Adipose tissue (tissue), 3 donors: Measurements from ENCODE around the gene PRR36. TPM values are rescaled to one million over a fixed set of nuclear protein-coding genes. Genes with fewer than 3 reads are reported as not detected.

Experiments
- H3K27ac ChIP-seq: one replicate; pipeline ENCODE4 v1.5.1; 2013; ENCODE audit warnings: low read depth, low read length
- WGBS, 3 donors: extraction: QIAGEN DNeasy Blood & Tissue Kit; methylation state at CpG; one replicate each; pipeline ENCODE4 v1.1.7; 2013; 5-methylcytosine and 5-hydroxymethylcytosine counted together
- polyA plus RNA-seq, 3 donors: library from polyadenylated mRNA; stranded (reverse); fragments of 200-250 nt; gene quantifications; one replicate each; pipeline ENCODE4 v1.2.3, GENCODE V29; 2013
- donor health status: healthy with polysubstance abuse.
- donor health status: Bipolar disorder and iron deficiency.
- donor health status: healthy.

PRR36 gene
- polyA plus RNA-seq, 3 donors, result 0.04 to 0.78 TPM; not detected in 1

DNA sequence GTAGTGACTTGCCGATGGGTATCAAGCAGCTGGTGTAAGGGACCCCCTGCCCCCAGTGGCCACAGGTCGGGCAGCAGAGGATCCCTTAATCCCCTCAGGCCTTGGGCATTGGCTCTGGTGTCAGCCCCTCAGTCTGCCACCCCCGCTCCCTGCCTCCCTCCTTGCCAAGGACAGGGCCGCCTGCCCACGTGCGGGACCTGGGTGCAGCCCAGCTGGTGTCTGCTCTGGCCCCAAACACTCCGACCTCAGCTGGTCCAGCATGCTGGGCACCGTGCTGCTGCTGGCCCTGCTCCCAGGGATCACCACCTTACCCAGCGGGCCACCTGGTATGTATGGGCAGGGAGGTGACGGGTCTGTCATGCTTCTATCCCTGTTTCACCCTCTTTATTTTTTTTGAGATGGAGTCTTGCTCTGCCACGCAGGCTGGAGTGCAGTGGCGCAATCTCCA, 40.4 kb upstream of the PRR36 start, which contains the start of gene TGFBR3L:
Gene TGFBR3L (plus strand): TSS at position 233 of the 448 bp plus-strand sequence.
- 46 to 69% (median 66%) methylated on average over 9 to 12 of the region's 12 CpGs for WGBS, 3 donors
- no peak within 1 kb of the TSS for H3K27ac ChIP-seq

DNA sequence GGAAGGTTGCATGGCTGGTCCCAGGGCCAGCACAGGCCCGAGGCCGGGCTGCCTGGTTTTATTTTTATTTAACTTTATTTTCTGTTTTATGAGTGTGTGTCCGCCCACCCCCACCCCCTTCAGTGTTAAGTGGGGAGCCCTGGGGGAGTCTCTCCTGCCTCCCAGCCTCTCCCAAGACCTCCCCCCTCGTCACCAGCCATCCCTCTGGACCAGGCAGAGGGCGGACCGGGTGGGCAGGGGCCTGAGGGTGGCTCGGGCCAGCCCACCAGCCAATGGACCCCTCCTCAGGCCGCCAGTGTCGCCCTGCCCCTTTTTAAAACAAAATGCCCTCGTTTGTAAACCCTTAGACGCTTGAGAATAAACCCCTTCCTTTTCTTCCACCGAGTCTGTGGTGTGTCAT, 39.9 kb upstream of the PRR36 start:
- no peak overlapping the region for H3K27ac ChIP-seq
- 59 to 61% (median 61%) methylated on average over 12 of the region's 12 CpGs for WGBS, 3 donors

DNA sequence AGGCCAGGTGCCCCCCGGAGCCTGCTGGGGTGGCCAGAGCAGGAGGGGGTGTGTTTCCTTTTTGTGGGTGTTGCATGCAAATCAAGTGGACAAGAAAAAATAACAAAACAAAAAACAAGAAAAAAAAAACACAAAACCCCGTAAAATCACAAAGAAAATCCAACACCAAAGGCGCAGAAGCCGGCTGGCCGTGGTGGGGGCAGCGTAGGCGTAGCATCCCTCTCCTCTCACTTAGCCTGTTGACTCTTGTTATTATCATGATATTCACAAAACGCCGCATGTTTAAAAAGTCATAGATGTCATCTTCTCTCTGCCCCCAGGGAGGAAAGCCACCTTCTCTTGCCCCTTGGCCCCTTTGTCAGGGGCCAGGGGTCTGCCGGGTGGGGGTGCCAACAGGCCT, 39.5 kb upstream of the PRR36 start:
- 83 to 90% (median 90%) methylated on average over 10 of the region's 10 CpGs for WGBS, 3 donors
- H3K27ac ChIP-seq, result no peak overlapping the region

DNA sequence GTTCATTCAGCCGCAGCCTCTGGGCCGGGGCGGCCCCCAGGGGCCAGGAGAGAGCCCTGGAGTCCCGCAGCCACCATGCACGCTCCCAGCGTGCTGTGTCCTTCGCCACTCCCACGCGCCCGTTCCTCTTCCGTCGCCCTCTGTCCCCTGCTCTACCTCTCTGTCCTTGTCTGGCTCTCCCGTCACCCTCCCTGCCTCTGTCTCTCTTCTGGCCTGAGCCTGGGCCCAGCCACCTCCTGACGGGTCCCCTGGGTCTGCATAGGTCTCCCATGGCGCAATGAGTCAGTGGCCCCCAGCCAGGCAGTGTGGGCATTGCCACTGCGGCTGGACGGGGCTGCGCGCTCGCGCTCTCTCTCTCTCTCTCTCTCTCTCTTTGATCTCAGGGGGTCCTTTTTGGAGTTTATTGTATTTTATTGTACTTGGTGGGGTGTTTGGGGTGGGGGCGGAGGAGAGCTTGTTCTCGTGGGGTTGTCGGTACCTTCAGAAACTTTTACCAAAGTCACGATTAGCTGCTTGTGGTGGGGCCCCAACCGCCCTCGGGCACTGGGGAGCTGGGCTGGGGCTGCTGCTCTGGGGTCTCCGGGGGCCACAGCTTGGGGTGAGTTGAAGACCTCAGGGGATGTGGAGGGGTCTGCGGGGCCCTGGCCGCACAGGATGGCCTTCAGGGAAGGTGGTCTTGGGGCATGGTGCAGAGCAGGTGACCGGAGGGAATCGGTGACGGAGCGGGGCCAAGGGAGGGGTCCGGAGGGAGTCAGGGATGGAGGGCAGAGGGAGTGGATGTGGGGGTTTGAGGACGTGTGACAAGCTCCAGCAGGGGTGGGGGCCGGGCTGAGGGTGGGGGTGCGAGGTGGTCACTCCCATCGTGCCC, 38.7 kb upstream of the PRR36 start:
- WGBS, 3 donors, result 92 to 93% (median 92%) methylated on average over 35 to 39 of the region's 39 CpGs
- no peak overlapping the region for H3K27ac ChIP-seq

DNA sequence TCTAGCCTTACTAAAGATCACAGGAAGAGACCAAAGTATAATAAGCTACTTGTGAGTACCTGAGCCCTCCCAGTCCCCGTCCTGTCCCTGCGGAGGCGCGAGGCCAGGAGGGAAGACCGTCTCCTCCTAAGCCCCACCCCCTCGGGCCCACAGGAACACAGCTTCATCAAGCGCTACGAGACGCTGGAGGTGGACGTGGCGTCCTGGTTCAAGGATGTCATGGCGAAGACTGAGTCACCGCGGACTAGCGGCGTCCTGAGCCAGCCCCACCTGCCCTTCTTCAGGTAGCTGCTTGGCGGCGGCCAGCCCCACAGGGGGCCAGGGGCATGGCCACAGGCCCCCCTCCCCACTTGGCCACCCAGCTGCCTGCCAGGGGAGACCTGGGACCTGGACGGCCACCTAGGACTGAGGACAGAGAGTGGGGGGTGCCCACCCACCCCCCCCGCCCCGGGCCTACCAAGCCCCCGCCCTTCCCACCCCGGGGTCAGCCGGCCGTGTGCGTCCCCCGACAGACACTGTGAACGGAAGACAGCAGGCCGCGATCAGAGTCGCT, 38.0 kb upstream of the PRR36 start:
- WGBS, 3 donors, result 89 to 96% (median 89%) methylated on average over 23 to 31 of the region's 31 CpGs

DNA sequence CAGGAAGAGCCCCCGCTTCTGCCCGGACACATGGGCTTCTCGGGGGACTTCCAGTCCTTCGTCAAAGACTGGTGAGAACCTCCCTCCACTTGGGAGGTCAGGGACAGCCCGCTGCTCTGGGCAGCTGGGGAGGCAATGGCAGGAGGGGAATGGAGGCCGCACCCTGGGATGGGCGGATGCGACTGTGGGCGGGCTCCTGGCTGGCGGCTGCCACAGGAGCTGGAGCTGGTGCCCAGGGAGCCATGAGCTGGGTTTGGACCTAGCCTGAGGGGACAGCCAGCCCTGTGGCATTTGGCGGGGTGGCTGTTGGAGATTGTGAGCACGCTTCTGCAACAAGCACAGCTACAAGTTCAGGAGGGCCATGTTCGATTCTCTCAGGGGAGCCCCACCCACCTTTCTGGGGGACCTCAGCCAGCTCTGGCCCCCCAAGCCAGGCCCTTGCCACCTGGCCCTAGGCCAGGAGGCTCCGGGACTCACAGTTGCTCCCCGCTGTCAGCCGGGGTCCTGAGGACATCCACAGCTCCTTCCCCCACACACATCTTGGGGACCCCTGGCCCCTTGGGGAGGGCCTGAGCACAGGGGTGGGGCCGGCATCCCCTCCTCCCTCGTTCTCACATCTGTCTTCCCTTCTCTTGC, 37.4 kb upstream of the PRR36 start:
- 88 to 92% (median 90%) methylated on average over 17 to 18 of the region's 18 CpGs for WGBS, 3 donors
- no peak overlapping the region for H3K27ac ChIP-seq

More for the DNA sequence above, 38.0 kb upstream of the PRR36 start:
- H3K27ac ChIP-seq, result no peak overlapping the region

DNA sequence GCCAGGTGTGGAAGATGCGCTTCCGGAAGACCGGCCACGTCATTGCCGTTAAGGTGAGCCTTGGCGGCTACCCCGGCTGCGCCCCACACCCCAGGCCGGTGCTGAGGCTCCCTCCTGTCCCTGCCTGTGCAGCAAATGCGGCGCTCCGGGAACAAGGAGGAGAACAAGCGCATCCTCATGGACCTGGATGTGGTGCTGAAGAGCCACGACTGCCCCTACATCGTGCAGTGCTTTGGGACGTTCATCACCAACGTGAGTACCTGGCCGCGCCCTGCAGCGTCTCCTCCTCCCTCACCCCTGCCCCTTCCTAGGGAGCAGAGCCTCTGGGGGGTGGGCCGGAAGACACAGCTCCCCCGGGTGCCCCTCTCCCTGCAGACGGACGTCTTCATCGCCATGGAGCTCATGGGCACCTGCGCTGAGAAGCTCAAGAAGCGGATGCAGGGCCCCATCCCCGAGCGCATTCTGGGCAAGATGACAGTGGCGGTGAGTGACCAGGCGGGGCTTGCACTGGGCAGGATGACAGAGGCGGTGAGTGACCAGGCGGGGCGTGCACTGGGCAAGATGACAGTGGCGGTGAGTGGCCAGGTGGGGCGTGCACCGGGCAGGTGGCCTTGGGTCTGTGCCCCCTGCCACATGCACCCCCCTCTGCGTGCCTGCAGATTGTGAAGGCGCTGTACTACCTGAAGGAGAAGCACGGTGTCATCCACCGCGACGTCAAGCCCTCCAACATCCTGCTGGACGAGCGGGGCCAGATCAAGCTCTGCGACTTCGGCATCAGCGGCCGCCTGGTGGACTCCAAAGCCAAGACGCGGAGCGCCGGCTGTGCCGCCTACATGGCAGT, 36.4 kb upstream of the PRR36 start:
- no peak overlapping the region for H3K27ac ChIP-seq
- 91 to 93% (median 93%) methylated on average over 50 to 54 of the region's 54 CpGs for WGBS, 3 donors

DNA sequence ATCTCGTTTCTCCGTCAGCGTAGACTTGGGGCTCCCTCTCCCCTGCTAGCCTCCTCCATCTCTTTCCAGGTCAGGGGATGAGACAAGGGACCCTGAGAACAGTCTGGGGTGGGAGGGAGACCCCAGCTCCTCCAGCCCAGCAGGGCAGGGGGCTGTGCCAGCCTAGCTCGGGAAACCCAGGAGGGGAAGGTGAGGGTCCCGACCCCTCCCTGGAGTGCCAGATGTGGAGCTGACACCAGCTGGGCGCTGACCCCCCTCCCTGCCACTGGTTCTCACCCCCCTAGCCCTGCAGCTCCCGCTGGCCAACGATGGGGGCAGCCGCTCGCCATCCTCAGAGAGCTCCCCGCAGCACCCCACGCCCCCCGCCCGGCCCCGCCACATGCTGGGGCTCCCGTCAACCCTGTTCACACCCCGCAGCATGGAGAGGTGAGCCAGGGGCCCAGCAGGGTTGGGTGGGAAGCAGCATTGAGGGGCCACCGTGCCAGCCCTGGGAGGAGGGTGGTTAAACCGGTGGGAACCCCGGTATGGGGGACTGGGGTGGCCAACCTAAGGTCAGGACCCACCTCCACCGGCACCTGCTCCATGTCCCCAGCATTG, 35.4 kb upstream of the PRR36 start:
- H3K27ac ChIP-seq, result no peak overlapping the region
- 92 to 96% (median 95%) methylated on average over 12 to 21 of the region's 21 CpGs for WGBS, 3 donors

DNA sequence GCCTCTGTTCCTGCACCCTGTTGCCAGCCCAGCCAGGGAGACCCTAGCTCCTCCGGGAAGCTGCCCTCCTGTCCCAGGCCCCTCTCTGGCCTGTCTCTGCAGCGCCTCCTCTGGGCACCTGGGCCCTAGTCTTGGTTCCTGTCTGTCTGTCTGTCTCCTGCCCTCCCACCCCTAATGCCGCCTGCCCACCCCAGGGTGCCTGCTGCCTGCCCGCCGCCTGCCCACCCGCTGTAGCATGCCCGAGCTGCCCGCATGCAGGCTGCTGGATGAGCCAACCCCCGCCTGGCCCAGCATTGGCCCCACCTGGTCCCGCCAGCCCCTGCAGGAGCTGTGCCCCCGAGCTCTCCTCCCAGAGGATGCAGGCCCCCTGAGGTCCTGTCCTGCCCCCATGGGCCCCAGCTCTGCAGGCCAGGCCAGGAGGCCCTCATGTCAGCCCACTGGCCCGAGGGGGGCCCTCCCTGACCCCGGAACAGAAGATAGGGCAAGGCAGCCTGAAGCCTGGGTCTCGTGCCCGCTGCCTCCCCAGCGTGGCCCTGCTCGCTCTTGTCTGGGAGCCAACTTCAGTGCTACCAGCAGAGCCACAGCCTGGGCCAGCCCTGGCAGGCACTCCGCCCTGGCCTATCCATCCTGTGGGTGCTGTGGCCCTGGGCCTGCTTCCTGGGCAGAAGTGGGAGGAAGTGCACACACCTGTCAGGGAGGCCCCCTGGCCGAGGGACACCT, 34.7 kb upstream of the PRR36 start:
- 86 to 94% (median 88%) methylated on average over 16 to 19 of the region's 19 CpGs for WGBS, 3 donors
- H3K27ac ChIP-seq, result no peak overlapping the region

DNA sequence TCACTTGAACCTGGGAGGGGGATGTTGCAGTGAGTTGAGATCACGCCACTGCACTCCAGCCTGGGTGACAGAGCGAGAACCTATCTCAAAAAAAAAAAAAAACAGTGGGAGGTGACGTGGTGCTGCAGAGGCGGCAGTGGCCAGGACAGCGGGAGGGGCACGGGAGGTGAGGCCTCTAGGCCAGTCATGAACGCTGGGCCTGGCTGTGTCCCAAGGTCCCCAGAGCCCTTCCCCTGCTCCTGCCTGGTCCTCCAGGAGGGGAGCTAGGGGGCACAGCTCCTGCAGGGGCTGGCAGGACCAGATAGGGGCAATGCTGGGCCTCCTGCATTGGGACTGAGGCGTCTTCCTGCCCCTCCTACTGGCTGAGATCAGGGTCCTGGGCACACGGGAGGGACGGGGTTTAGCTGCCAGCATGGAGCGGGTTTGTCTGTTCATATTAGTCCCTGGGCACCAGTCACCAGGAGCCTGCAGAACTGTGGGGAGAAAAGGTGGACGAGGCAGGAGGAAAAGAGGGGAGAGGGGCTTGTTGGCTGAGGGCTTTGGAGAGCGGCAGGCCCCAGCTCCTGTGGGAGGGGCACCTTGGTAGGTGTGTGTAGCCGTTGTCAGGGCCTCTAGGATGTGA, 34.0 kb upstream of the PRR36 start:
- WGBS, 3 donors, result 76 to 87% (median 84%) methylated on average over 14 of the region's 14 CpGs
- H3K27ac ChIP-seq, result no peak overlapping the region

DNA sequence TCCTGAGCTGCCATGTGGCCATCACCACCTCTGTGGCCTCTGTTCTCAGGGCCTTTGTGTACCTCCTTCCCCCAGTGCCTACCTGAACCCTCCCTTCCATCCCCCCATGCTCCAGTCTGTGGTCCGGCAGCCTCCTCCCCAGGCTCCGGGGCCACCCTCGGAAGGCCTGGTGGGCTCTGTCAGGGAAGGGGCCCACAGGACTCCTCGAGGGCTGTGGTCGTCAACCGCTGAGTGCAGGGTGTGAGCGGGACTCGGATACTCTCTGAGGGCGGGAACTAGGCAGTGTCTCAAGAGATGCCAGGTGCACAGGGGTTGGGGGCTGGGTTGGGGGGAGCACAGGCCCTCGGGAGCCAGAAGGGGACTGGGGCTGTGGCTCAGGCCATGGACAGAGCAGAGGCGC, 33.4 kb upstream of the PRR36 start:
- 89 to 93% (median 92%) methylated on average over 11 of the region's 11 CpGs for WGBS, 3 donors
- H3K27ac ChIP-seq, result no peak overlapping the region

DNA sequence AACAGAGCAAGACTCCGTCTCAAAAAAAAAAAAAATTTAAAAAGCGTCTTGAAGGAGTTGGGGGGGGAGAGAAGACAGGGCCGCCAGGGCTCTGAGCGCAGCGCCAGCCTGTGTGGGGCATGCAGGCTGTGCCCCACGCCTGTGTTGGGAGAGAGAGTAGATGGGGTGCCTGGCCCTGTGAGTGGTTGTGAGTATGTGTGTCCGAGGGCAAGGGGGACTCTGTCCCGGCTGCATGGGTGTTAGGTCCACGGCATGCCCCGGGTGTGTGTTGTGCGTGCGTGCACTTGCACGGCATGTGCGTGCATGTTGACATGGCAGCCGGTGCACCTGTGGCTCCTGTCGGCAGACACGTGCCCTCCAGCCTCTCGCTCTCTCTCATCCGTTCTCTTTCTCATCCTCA, 32.9 kb upstream of the PRR36 start:
- H3K27ac ChIP-seq, result no peak overlapping the region
- 92 to 97% (median 94%) methylated on average over 18 to 19 of the region's 19 CpGs for WGBS, 3 donors

DNA sequence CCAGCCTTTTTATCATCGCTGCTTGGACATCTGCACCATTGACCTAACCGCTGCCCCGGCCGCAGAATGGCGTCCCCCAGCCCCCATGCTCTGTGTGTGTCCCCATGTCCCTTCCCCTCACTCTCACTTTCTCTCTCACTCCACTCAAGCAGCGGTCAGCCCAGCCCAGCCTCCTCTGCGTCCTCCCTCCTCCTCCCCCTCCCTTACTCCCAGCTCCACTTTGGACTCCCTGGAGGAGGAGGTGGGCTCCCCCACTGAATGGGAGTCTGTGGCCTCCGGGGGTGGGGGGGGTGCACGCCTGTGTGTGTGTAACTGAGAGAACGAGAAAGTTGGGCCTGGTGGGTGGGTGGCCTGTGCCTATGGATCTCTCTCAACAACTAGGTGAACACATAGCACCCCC, 31.7 kb upstream of the PRR36 start:
- 78 to 93% (median 91%) methylated on average over 10 of the region's 10 CpGs for WGBS, 3 donors

DNA sequence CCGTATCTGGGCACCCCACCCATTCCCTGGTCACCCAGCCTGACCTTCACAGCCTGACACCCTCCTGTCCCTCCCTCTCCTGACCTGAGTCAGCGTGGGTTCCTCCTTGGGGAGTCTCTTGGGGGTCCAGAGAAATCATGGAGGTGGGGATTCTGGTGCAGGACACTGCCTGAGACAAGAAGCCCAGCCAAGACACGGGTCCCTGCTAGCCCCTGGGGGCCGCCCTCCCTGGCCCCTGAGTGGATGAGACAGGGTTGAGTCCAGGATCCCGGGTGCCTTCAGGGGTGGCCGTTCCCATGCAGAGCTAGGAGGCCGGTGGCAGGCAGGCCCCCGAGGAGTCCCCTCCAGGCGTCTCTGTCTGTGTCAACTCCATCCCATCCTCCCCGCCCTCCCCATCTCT, 31.1 kb upstream of the PRR36 start:
- WGBS, 3 donors, result 68 to 72% (median 72%) methylated on average over 10 of the region's 10 CpGs
- H3K27ac ChIP-seq, result no peak overlapping the region

More for the DNA sequence above, 31.7 kb upstream of the PRR36 start:
- no peak overlapping the region for H3K27ac ChIP-seq

DNA sequence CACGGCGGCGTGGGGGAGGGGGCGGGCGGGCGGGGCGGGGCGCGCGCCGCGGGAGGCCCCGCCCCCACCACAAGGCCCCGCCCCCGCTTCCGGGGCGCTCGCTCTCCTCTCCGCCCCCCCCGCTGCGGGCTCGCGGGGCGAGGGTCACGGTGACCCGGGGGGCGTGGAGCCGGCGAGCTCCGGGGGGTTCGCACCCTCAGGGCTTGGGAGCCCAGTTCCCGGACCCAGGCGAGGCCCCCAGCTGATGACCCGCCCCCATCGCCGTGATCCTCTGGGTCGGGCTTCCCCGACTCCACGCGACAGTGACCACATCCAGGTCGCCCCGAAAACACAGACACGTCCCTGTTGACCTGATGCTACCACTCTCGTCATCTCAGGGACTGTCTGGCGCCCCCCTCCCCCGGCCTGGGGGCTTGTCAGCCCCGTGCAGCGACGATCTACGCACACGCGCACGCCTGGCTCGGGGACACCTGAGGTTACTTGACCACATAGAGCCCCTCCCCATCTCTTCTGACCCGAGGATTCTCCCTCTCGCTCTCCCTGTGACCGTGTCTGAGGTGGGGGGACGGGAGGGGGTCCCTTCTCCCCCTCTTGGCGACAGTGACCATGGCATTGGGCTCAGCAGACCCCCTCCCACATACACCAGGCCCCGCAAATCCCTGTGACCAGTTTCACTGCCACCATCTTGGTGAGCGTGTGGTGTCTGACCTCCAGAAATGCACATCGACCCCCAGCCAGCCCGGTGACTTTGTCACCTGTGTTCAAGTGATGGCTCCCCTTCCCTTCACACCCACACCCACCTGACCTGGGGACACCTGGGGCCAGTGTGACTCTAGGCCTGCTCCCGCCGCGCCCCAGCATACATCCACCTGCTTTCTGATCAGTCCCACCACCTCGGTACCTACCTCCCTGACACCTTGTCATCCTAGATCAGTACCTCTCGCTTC, 30.2 kb upstream of the PRR36 start:
- WGBS, 3 donors, result 11 to 17% (median 13%) methylated on average over 36 to 57 of the region's 68 CpGs
- no peak overlapping the region for H3K27ac ChIP-seq
